GM18508 (cell line): Measurements from ENCODE around the gene CCDC120.

Experiments
- ATAC-seq: cut with Tn5 transposase; IDR thresholded peaks from one replicate; pipeline ENCODE4 v1.9.1; 2021; ENCODE audit warnings: moderate number of reproducible peaks; ENCODE audit not compliant: insufficient read depth, unreplicated experiment

The CCDC120 gene

GRCh38 chrX:49061916-49062315, 3.1 kb downstream of the CCDC120 start:
- ATAC-seq, result no peak

GRCh38 chrX:49063715-49064114, 4.9 kb downstream of the CCDC120 start:
- ATAC-seq, result no peak

- no peak for ATAC-seq
These were observed 5.5 kb downstream of the CCDC120 start for GRCh38 chrX:49064303-49064702.

GRCh38 chrX:49064735-49065134, 5.9 kb downstream of the CCDC120 start:
- no peak for ATAC-seq

GRCh38 chrX:49066278-49066677, 7.5 kb downstream of the CCDC120 start:
- no peak for ATAC-seq

- ATAC-seq, result no peak
These were observed 7.9 kb downstream of the CCDC120 start for GRCh38 chrX:49066690-49067089.

- no peak for ATAC-seq
These were observed 8.7 kb downstream of the CCDC120 start for GRCh38 chrX:49067285-49068120.

GRCh38 chrX:49069038-49069437, 10.2 kb downstream of the CCDC120 start:
- ATAC-seq, result no peak

GRCh38 chrX:49070988-49071387, 12.2 kb downstream of the CCDC120 start:
- no peak for ATAC-seq

GRCh38 chrX:49071877-49072711, 13.3 kb downstream of the CCDC120 start:
- ATAC-seq, result no peak

GRCh38 chrX:49072712-49073095, 13.9 kb downstream of the CCDC120 start:
- no peak for ATAC-seq

- ATAC-seq, result no peak
These were observed 15.1 kb downstream of the CCDC120 start, which contains the start of gene PRAF2 for GRCh38 chrX:49073601-49074575. Gene PRAF2 (minus strand): TSS chrX:49074002. CDS start chrX:49073987, 15 bp downstream.

GRCh38 chrX:49075347-49075746, 16.5 kb downstream of the CCDC120 start:
- ATAC-seq, result no peak

- ATAC-seq, result no peak
These were observed 19.1 kb downstream of the CCDC120 start for GRCh38 chrX:49077941-49078340.

- ATAC-seq, result no peak
These were observed 21.0 kb downstream of the CCDC120 start, which contains the start of gene WDR45 for GRCh38 chrX:49079489-49080428. Gene WDR45 (minus strand): TSS chrX:49079887. CDS start chrX:49078095, 1,792 bp downstream.

- ATAC-seq, result no peak
These were observed 23.6 kb downstream of the CCDC120 start for GRCh38 chrX:49082271-49082871.

GRCh38 chrX:49089553-49089952, 30.8 kb downstream of the CCDC120 start:
- no peak for ATAC-seq

- ATAC-seq, result no peak
These were observed 37.6 kb downstream of the CCDC120 start for GRCh38 chrX:49096419-49096818.
